ENCODE results near the gene ANO4. TPM values are rescaled to one million over a fixed set of nuclear protein-coding genes. Genes with fewer than 3 reads are reported as not detected.

Gene ANO4
- total RNA-seq, 1 experiment from 2014 or later, result not detected

Other genes starting within 250 kb of the ANO4 start
- 6.2 and 6.8 TPM in 2 replicates for gene GAS2L3, start 221.1 kb upstream of the ANO4 start, total RNA-seq (2014; rRNA removed; shearing (Covaris generic))